Measurements from ENCODE around the gene RAB27B.

RAB27B gene

DNA sequence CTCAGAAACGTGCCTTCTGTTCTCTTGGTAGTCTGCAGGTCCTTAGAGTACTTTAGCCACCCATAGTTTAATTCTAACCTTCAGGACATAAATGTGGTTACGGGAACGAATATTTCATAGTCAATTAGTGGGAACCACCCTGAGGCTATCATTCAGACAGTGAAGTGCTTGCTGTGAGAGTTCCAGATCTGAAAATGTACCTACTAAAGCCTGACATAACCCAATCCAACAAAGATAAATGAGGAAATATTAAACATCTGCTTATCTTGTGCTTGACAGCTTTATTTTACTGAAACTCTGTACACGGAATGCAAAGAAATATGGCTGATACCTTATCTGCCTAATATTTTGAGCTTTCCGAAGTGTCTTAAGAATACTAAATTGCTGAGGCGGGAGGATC is 43.0 kb downstream of the RAB27B start:
- no peaks in the 10 kb centered on the region for H3K9me3 Mint-ChIP-seq (ENCODE audit: low read depth)
- H3K4me3 Mint-ChIP-seq, result no peak overlapping the region
- H3K27ac Mint-ChIP-seq, result no peak overlapping the region
- no peaks in the 10 kb centered on the region for H3K4me1 Mint-ChIP-seq (ENCODE audit: low read depth)
- peaks cover 2% of the 10 kb centered on the region for H3K27me3 Mint-ChIP-seq
- H3K36me3 Mint-ChIP-seq, result no peaks in the 10 kb centered on the region

- Mint-ChIP-seq H3K9me3 (ENCODE audit: low read depth) (no peaks in the 10 kb centered on the region), H3K36me3 (no peaks in the 10 kb centered on the region), H3K4me1 (ENCODE audit: low read depth) (no peaks in the 10 kb centered on the region), H3K27me3 (no peaks in the 10 kb centered on the region), H3K4me3 (no peak overlapping the region), H3K27ac (no peak overlapping the region)
Measured at GRCh38 chr18:54872681-54873080, 44.4 kb downstream of the RAB27B start.

DNA sequence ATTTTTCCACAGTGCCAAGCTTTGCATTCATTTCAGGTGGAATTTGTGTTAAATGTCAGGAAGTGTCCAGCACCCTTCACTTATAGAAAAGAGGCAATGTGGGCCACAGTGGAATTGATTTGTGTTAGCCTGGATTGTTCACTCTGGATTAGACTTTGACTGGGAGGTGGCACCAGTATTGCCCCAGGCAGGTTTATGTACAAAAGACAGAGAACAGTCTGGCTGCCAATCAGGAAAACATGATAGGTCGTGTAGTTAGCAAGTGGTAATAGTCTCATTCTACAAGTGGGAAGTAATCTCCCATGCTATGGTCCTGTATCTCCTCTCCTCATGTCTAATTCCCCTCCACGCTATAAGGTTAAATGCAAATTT is 45.6 kb downstream of the RAB27B start:
- Mint-ChIP-seq H3K4me3 (no peak overlapping the region), H3K9me3 (ENCODE audit: low read depth) (no peaks in the 10 kb centered on the region), H3K4me1 (ENCODE audit: low read depth) (no peaks in the 10 kb centered on the region), H3K27me3 (no peaks in the 10 kb centered on the region), H3K36me3 (no peaks in the 10 kb centered on the region), H3K27ac (no peak overlapping the region)

DNA sequence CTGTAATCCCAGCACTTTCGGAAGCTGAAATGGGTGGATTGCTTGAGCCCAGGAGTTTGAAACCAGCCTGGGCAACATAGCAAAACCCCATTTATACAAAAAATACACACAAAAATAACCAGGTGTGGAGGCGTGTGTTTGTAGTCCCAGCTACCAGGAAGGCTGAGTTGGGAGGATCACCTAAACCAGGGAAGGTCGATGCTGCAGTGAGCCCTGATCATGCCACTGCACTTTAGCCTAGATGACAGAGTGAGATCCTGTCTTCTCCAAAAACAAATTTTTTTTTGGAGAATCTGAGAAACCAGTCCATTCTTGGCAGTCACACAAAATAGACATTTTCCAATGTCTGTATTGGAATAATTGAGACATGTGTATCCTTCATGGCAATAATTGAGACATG is 46.8 kb downstream of the RAB27B start:
- no peaks in the 10 kb centered on the region for H3K27me3 Mint-ChIP-seq
- no peaks in the 10 kb centered on the region for H3K9me3 Mint-ChIP-seq (ENCODE audit: low read depth)
- H3K27ac Mint-ChIP-seq, result no peak overlapping the region
- H3K36me3 Mint-ChIP-seq, result no peaks in the 10 kb centered on the region
- H3K4me1 Mint-ChIP-seq (ENCODE audit: low read depth), result no peaks in the 10 kb centered on the region
- H3K4me3 Mint-ChIP-seq, result no peak overlapping the region

DNA sequence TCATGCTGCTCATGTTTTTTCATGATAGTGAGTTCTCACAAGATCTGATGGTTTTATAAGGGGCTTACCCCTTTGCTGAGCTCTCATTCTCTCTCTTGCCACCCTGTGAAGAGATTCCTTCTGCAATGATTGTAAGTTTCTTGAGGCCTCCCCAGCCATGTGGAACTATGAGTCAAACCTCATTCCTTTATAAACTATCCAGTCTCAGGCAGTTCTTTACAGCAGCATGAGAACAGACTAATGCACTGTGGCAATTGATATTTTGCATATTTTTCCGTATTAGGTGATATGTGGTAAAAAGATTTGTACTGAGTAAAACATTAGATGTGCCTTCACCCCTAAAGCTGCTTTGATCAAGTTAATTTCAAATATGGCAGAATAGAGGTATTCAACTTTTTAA is 48.8 kb downstream of the RAB27B start:
- Mint-ChIP-seq H3K4me1 (ENCODE audit: low read depth) (no peaks in the 10 kb centered on the region), H3K9me3 (ENCODE audit: low read depth) (no peaks in the 10 kb centered on the region), H3K27ac (no peak overlapping the region), H3K4me3 (no peak overlapping the region), H3K27me3 (no peaks in the 10 kb centered on the region), H3K36me3 (no peaks in the 10 kb centered on the region)

GRCh38 chr18:54878159-54878622 is 49.9 kb downstream of the RAB27B start:
- Mint-ChIP-seq H3K36me3 (no peaks in the 10 kb centered on the region), H3K4me1 (ENCODE audit: low read depth) (no peaks in the 10 kb centered on the region), H3K9me3 (ENCODE audit: low read depth) (no peaks in the 10 kb centered on the region), H3K4me3 (no peak overlapping the region), H3K27ac (no peak overlapping the region), H3K27me3 (peaks cover 3% of the 10 kb centered on the region)

DNA sequence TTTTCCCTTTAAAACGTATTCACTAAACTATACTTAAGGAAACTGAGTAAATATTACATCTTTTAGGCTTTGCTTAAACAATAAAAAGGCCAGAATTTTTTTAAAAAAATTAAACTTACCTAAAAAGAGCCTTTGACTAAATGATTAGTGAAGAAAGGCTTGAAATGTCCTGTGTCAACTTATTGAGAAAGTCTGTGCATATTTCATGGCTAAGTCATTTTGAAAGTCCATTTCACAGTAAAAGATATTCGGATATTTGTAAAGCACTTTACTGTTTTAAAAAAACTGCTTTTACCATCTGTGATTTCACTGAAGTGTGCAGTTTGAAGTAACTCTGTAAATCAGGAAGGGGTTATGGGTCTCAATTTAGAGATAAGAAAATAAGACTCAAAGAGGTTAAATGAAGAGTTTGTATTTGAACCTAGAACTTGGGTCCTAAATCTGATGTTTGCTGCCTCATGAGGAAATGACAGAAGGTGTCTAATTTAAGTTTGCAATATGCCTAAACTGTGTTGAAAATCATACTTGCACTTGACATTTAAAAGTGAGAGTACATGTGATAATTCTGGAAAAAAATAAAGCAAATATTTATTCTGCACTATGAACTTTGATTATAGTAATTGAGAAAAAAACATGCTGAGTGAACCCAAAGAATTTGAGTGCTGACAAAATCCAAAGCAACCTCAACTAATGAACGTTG is 50.5 kb downstream of the RAB27B start:
- no peaks in the 10 kb centered on the region for H3K9me3 Mint-ChIP-seq (ENCODE audit: low read depth)
- H3K36me3 Mint-ChIP-seq, result no peaks in the 10 kb centered on the region
- no peaks in the 10 kb centered on the region for H3K4me1 Mint-ChIP-seq (ENCODE audit: low read depth)
- H3K27me3 Mint-ChIP-seq, result peaks cover 3% of the 10 kb centered on the region
- H3K27ac Mint-ChIP-seq, result no peak overlapping the region
- H3K4me3 Mint-ChIP-seq, result no peak overlapping the region

GRCh38 chr18:54879691-54880090 is 51.4 kb downstream of the RAB27B start:
- H3K27ac Mint-ChIP-seq, result no peak overlapping the region
- no peak overlapping the region for H3K4me3 Mint-ChIP-seq
- peaks cover 3% of the 10 kb centered on the region for H3K27me3 Mint-ChIP-seq
- H3K4me1 Mint-ChIP-seq (ENCODE audit: low read depth), result no peaks in the 10 kb centered on the region
- no peaks in the 10 kb centered on the region for H3K36me3 Mint-ChIP-seq
- H3K9me3 Mint-ChIP-seq (ENCODE audit: low read depth), result no peaks in the 10 kb centered on the region

- Mint-ChIP-seq H3K27ac (no peak overlapping the region), H3K27me3 (peaks cover 3% of the 10 kb centered on the region), H3K36me3 (no peaks in the 10 kb centered on the region), H3K4me1 (ENCODE audit: low read depth) (no peaks in the 10 kb centered on the region), H3K9me3 (ENCODE audit: low read depth) (no peaks in the 10 kb centered on the region), H3K4me3 (no peak overlapping the region)
Measured at GRCh38 chr18:54880395-54881105, 52.3 kb downstream of the RAB27B start.

- H3K4me3 Mint-ChIP-seq, result no peak overlapping the region
Measured at GRCh38 chr18:54881229-54881768, 53.0 kb downstream of the RAB27B start.

DNA sequence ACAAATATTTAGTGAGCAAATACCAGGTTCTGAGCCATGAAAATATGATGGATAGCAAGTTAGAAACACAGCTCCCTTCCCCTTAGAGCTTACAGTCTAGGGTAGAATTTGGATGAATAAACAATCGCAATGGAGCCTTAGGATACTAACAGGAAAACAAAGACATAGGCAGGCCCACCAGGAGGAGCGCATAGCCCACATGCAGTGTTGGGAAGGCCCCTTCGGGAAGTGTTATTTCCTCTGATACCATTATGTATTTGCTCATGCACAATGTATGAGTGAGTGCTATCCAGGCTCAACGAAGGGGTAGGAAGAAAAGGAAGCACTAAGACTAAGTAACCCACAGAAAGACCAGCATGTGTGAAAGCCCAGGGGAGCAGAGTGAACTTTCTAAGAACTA is 54.0 kb downstream of the RAB27B start:
- Mint-ChIP-seq H3K9me3 (ENCODE audit: low read depth) (no peaks in the 10 kb centered on the region), H3K36me3 (no peaks in the 10 kb centered on the region), H3K27ac (no peak overlapping the region), H3K27me3 (peaks cover 3% of the 10 kb centered on the region), H3K4me3 (no peak overlapping the region), H3K4me1 (ENCODE audit: low read depth) (no peaks in the 10 kb centered on the region)

More at GRCh38 chr18:54881229-54881768, 53.0 kb downstream of the RAB27B start:
- Mint-ChIP-seq H3K4me1 (ENCODE audit: low read depth) (no peaks in the 10 kb centered on the region), H3K27ac (no peak overlapping the region), H3K36me3 (no peaks in the 10 kb centered on the region), H3K27me3 (peaks cover 3% of the 10 kb centered on the region), H3K9me3 (ENCODE audit: low read depth) (no peaks in the 10 kb centered on the region)

- Mint-ChIP-seq H3K36me3 (no peaks in the 10 kb centered on the region), H3K27ac (no peak overlapping the region), H3K9me3 (ENCODE audit: low read depth) (no peaks in the 10 kb centered on the region), H3K4me3 (no peak overlapping the region), H3K27me3 (peaks cover 3% of the 10 kb centered on the region), H3K4me1 (ENCODE audit: low read depth) (no peaks in the 10 kb centered on the region)
Measured at GRCh38 chr18:54883816-54884604, 55.7 kb downstream of the RAB27B start.

DNA sequence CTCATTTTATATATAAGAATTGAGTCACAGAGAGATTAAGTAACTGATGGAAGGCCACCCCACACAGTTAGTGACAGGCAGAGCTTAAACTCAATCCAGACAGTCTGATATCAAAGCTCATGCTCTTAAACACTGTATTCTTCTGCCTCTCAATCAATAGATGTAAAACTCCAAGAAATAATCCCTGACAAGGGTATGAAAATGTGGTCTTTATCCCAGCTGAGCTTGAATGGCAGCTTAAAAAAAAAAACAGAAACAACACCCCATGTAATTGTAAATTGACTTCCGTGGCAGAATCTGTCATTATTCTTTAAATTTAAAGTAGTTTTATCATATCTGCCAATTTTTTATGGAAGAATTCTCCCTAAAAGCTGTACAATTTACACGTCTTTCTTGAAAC is 60.1 kb downstream of the RAB27B start:
- no peaks in the 10 kb centered on the region for H3K4me1 Mint-ChIP-seq (ENCODE audit: low read depth)
- peaks cover 1% of the 10 kb centered on the region for H3K27me3 Mint-ChIP-seq
- no peaks in the 10 kb centered on the region for H3K36me3 Mint-ChIP-seq
- H3K27ac Mint-ChIP-seq, result no peak overlapping the region
- no peak overlapping the region for H3K4me3 Mint-ChIP-seq
- no peaks in the 10 kb centered on the region for H3K9me3 Mint-ChIP-seq (ENCODE audit: low read depth)

DNA sequence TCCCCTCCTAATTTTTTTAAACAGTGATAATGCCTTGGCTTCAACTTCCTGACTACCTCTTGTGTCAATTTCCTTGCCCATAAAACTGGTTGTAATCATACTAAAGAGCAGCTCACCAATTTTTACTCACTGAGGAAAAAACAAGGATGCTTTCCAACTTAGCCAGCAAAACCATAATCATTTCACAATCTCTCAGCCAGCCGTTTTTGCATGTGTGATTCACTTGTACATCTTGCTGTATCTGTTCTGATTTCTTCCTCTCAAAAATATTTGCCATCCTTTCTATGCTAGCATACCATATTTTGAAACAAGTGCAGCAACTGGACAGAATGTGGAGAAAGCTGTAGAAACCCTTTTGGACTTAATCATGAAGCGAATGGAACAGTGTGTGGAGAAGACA is 60.7 kb downstream of the RAB27B start:
- Mint-ChIP-seq H3K27me3 (peaks cover 1% of the 10 kb centered on the region), H3K9me3 (ENCODE audit: low read depth) (no peaks in the 10 kb centered on the region), H3K4me3 (no peak overlapping the region), H3K36me3 (no peaks in the 10 kb centered on the region), H3K27ac (no peak overlapping the region), H3K4me1 (ENCODE audit: low read depth) (no peaks in the 10 kb centered on the region)

- H3K4me1 Mint-ChIP-seq (ENCODE audit: low read depth), result no peaks in the 10 kb centered on the region
- H3K9me3 Mint-ChIP-seq (ENCODE audit: low read depth), result no peaks in the 10 kb centered on the region
- H3K27me3 Mint-ChIP-seq, result peaks cover 1% of the 10 kb centered on the region
- no peaks in the 10 kb centered on the region for H3K36me3 Mint-ChIP-seq
- no peak overlapping the region for H3K4me3 Mint-ChIP-seq
- H3K27ac Mint-ChIP-seq, result no peak overlapping the region
Measured at GRCh38 chr18:54899500-54899899, 71.2 kb downstream of the RAB27B start.
